Measurements from ENCODE around the gene DELE1.
A peak's percentile ranks its signal among the peaks of the same experiment; 100 is the strongest.

Gene DELE1

DNA sequence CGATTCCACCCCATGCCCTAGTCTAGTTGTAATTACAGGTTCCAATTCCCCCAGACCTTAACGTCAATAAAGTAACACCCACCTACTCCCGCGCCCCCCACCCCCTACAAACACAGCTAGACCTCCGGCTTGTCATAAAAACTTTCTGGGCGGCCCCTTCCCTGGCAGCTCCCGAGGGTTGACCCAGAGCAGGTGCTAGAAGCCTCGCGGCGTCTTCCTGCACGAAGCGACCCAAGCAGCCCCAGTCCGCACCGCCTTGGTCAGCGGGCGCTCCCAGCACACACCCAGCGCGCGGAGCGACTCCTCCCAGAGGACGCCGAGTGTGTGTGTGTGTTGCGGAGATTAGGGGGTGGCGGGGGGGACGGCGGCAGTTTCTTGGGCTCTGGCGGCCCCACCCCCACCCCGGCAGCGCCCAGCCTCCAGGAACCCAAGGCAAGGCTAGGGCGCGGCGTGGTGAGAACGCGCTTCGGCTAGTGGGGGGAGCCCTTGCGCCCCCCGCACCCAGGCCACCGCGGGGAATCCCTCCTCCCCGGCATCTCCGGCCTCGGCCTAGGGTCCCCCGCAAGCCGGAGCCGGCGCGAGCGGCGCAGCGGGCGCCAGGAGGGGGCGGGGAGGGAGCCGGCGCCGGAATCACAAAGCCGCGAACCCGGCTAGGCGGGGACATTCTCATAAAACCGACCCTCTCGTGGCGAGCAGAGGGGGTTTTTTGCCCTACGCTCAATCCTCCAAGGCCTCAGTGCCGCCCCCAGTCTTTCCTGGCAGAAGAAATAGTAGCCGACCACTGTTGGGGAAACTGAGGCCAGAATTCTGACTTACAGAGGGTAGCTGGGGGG is 47.7 kb upstream of the DELE1 start:
- no peaks in the 10 kb centered on the region for H3K36me3 ChIP-seq (replicated peaks)
- no peak for DNase-seq
- in situ Hi-C loops (cut with HindIII; ENCODE audit: low pct_ligation_motif_present, low sequenced_read_pairs): no loop called here
- no peak overlapping the region for H3K27ac ChIP-seq
- no peak for TF ChIP-seq CTCF (IDR thresholded peaks at IDR 0.05; ENCODE audit: low read depth, low read length, missing control alignments)
- H3K4me3 ChIP-seq (ENCODE audit: low read depth, low read length): peak overlapping the region; percentile 26
- peaks cover 52% of the 10 kb centered on the region for H3K27me3 ChIP-seq (replicated peaks)

DNA sequence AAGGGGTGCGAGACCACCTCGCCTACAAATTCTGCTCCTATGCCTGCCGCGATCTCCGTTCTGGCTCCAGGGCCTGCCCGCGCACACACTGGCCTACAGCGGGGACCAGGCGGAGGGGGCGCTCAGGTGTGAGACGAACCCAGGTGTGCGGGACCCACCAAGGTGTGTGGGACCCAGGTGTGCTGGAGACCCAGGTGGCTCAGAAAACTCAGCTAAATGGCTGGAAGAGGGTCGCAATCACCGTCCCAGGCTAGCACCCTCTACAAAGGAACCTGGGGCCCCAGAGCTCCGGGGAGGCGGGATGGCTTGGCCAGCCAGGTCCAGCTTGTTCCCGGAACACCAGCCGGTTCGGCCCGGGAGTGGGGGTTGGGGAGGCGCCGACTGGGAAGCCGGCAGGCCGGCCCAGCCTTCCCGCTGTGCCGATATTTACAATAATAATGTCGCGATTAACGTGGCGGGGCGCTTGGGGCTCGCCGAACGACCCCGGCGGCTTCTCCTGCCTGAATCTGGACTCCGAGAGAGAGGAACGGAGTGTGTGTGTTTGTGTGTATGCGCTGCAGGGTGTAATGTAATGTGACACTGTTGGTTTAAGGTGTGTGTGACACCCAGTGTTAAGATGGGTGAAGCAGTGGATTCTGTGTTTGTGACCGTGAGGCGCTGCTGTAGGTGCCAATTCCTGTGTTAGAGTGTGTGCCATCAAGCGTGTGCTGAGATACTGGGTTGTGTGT is 46.9 kb upstream of the DELE1 start:
- no peak for TF ChIP-seq CTCF (IDR thresholded peaks at IDR 0.05; ENCODE audit: low read depth, low read length, missing control alignments)
- Histone ChIP-seq H3K36me3 (replicated peaks) (no peaks in the 10 kb centered on the region), H3K27me3 (replicated peaks) (peaks cover 60% of the 10 kb centered on the region), H3K27ac (no peak overlapping the region), H3K4me3 (ENCODE audit: low read depth, low read length) (peak overlapping the region; percentile 26)
- no peak for DNase-seq
- in situ Hi-C loops (cut with HindIII; ENCODE audit: low pct_ligation_motif_present, low sequenced_read_pairs): no loop called here

DNA sequence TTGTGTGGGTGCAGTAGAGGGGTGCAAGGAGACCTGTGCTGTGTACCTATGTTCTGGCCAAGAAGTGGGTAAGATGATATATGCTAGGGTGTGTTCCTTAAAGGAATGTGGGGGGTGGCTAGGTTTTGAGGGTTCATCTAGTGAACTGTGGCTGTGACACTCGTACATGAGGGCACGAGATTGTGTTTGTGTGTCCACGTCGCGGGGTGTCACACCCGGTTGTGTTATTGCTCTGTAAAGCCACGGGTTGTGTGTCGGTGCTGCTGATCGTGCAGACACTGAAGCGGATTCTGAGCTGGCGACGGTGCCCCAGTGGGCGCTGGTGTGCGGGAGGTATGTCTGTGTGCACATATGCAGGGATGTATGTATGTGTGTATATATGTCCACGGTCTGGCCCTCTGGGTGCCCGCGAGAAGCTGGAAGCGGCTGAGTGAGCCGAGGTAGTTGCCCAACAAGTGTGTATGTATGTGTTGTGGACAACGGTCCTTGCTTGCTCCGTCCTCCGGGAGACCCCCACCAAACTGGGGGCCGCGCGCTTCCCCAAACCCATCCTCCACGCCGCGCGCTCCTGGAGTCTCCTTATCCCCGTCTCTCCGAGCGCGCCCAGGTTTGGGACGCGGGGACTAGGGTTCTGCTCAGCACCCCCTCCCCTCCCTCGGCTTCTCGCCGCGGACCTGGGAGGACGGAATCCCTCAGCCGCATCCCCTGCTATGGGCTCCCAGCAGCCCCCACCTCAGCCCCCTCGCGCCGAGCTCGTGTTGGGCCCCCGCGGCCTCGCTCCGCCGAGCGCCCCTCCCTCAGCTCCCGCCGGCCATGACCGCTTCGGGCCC is 46.1 kb upstream of the DELE1 start:
- Histone ChIP-seq H3K36me3 (replicated peaks) (no peaks in the 10 kb centered on the region), H3K27me3 (replicated peaks) (peaks cover 68% of the 10 kb centered on the region), H3K4me3 (ENCODE audit: low read depth, low read length) (peak overlapping the region; percentile 53), H3K27ac (no peak overlapping the region)
- in situ Hi-C loops (cut with HindIII; ENCODE audit: low pct_ligation_motif_present, low sequenced_read_pairs): no loop called here
- no peak for DNase-seq
- TF ChIP-seq CTCF (IDR thresholded peaks at IDR 0.05; ENCODE audit: low read depth, low read length, missing control alignments): no peak

DNA sequence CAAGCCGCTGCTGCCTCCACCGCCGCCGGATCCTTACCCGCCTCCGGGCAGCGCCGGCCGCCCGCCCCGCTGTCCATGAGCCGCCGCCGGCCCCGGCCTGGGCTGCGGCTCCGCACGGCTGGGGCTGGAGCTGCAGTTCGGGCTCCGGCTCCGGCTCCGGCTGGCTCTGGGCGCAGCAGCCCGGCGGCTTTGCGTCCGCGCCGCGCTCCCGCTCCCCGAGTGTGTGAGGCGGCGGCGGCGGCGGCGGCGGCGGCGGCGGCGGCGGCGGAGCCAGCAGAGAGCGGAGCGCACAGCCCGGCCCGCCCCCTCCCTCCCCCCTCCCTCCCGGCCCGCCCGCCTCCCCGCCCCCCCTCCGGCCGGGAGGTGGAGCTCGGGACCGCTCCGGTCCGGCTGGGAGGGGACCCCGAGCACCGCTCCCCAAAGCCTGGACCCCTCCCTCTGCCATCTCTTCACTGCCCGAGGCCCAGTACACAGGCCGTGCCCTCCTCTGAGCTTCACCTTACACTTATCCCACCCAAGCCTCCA is 45.4 kb upstream of the DELE1 start, which contains the start of gene PCDH1:
Gene PCDH1, minus strand, starts transcription at position 225 of the 525 bp plus-strand sequence. Its CDS starts 148 bp downstream, at position 77.
- Histone ChIP-seq H3K36me3 (replicated peaks) (no peaks in the 10 kb centered on the region), H3K4me3 (ENCODE audit: low read depth, low read length) (peak within 1 kb of the TSS; percentile 53), H3K27ac (no peak within 1 kb of the TSS), H3K27me3 (replicated peaks) (peaks cover 75% of the 10 kb centered on the region)
- DNase-seq: no peak
- no peak for TF ChIP-seq CTCF (IDR thresholded peaks at IDR 0.05; ENCODE audit: low read depth, low read length, missing control alignments)
- in situ Hi-C loops (cut with HindIII; ENCODE audit: low pct_ligation_motif_present, low sequenced_read_pairs): no loop called here

- Histone ChIP-seq H3K27ac (no peak overlapping the region), H3K4me3 (ENCODE audit: low read depth, low read length) (peak overlapping the region; percentile 35), H3K36me3 (replicated peaks) (no peaks in the 10 kb centered on the region), H3K27me3 (replicated peaks) (peaks cover 79% of the 10 kb centered on the region)
- in situ Hi-C loops (cut with HindIII; ENCODE audit: low pct_ligation_motif_present, low sequenced_read_pairs): no loop called here
- peak; percentile 98 for TF ChIP-seq CTCF (IDR thresholded peaks at IDR 0.05; ENCODE audit: low read depth, low read length, missing control alignments)
- peak; percentile 72 for DNase-seq
Observed at GRCh38 chr5:141878711-141879425, 44.8 kb upstream of the DELE1 start.
